A549 (cell line): Measurements from ENCODE around the gene RGS19. TPM values are rescaled to one million over a fixed set of nuclear protein-coding genes. Genes with fewer than 3 reads are reported as not detected.

Experiments used
- ATAC-seq, 2 experiments: fragments of 200-7000 bp in 1 of 2; fragments of >200 bp in 1 of 2; cut with Nextera tagmentation in 1 of 2; cut with Tn5 transposase in 1 of 2; 3 replicates each; pipeline versions ENCODE4 v1.8.0 to v1.9.1; 2018 to 2020; ENCODE audit warnings: mild to moderate bottlenecking in 1 of 2, moderate library complexity in 1 of 2
- CTCF ChIA-PET: fragments of 300-600 bp; sonication (Branson Sonifier 250); formaldehyde crosslinking; extraction: SDS; loops from one replicate; lab custom pipeline; 2021; ENCODE audit warnings: antibody characterized with exemption, inconsistent platforms; lab: Yijun Ruan, JAX
- POLR2A ChIA-PET: fragments of 350-600 bp; formaldehyde crosslinking; extraction: SDS; loops from one replicate; lab custom pipeline; 2021; ENCODE audit warnings: antibody characterized with exemption, inconsistent platforms; lab: Yijun Ruan, JAX
- DNase-seq, 2 experiments: peaks; one replicate each; pipeline versions ENCODE4 v3.0.0 to v3.0.0-alpha.2; 2011 to 2016; ENCODE audit warnings: low read depth in 1 of 2, low spot score in 1 of 2
- FAIRE-seq: peaks from 2 replicates; lab custom pipeline; 2011; peaks lifted over from hg19 to GRCh38; lab: Jason Lieb, UNC
- H3K27ac ChIP-seq, 2 experiments: fragments of >200 bp; sonication (Bioruptor Twin); formaldehyde crosslinking; 3 replicates each; pipeline ENCODE4 v1.5.1; 2016 to 2017
- H3K4me1 ChIP-seq: fragments of >200 bp; sonication (Bioruptor Twin); formaldehyde crosslinking; 3 replicates; pipeline ENCODE4 v1.6.1; 2016
- H3K4me2 ChIP-seq: fragments of >200 bp; sonication (Bioruptor Twin); formaldehyde crosslinking; 3 replicates; pipeline ENCODE4 v1.6.1; 2016
- H3K4me3 ChIP-seq: fragments of >200 bp; sonication (Bioruptor Twin); formaldehyde crosslinking; 3 replicates; pipeline ENCODE4 v1.5.1; 2016
- H3K9me3 ChIP-seq: fragments of >200 bp; sonication (Bioruptor Twin); formaldehyde crosslinking; 3 replicates; pipeline ENCODE4 v1.6.1; 2016
- ATOH8 ChIP-seq: fragments of 250-450 bp; sonication (Bioruptor Pico); IDR thresholded peaks from 2 replicates; pipeline ENCODE4 v1.5.0; 2020; ENCODE audit warnings: low read depth, mild to moderate bottlenecking, moderate library complexity
- CBX8 ChIP-seq: fragments of 200-600 bp; sonication (generic); IDR thresholded peaks from 2 replicates; pipeline ENCODE4 v1.6.1; 2016
- CHD4 ChIP-seq: fragments of 200-600 bp; sonication (generic); IDR thresholded peaks from 2 replicates; pipeline ENCODE4 v1.6.1; 2016; ENCODE audit warnings: antibody characterized with exemption, mild to moderate bottlenecking, borderline replicate concordance
- CTCF ChIP-seq: fragments of >200 bp; sonication (Bioruptor Twin); formaldehyde crosslinking; IDR thresholded peaks from 3 replicates; pipeline ENCODE4 v1.5.1; 2016
- E2F6 ChIP-seq: IDR thresholded peaks from 2 replicates; pipeline ENCODE4 v1.6.1; 2012; ENCODE audit warnings: low read depth, borderline replicate concordance
- EHF ChIP-seq: fragments of 250-450 bp; sonication (Bioruptor Pico); IDR thresholded peaks from 2 replicates; pipeline ENCODE4 v1.5.0; 2020; ENCODE audit warnings: mild to moderate bottlenecking
- HDAC2 ChIP-seq: fragments of 200-600 bp; sonication (generic); IDR thresholded peaks from 2 replicates; pipeline ENCODE4 v1.6.1; 2016
- HMGXB4 ChIP-seq: fragments of 250-450 bp; sonication (Bioruptor Pico); IDR thresholded peaks from 2 replicates; pipeline ENCODE4 v1.5.0; 2021; ENCODE audit warnings: mild to moderate bottlenecking, moderate library complexity, borderline replicate concordance
- HOXA7 ChIP-seq: fragments of 250-450 bp; sonication (Bioruptor Pico); IDR thresholded peaks from 2 replicates; pipeline ENCODE4 v1.5.0; 2020; ENCODE audit warnings: mild to moderate bottlenecking, moderate library complexity
- HOXB5 ChIP-seq: fragments of 250-450 bp; sonication (Bioruptor Pico); IDR thresholded peaks from 2 replicates; pipeline ENCODE4 v1.5.0; 2020; ENCODE audit warnings: mild to moderate bottlenecking, moderate library complexity
- KDM5A ChIP-seq: fragments of 200-600 bp; sonication (generic); IDR thresholded peaks from 2 replicates; pipeline ENCODE4 v1.6.1; 2016; ENCODE audit warnings: antibody characterized with exemption, mild to moderate bottlenecking
- MAFK ChIP-seq: fragments of 450-650 bp; IDR thresholded peaks from 2 replicates; pipeline ENCODE4 v1.6.1; 2014; ENCODE audit not compliant: partially characterized antibody
- MAX ChIP-seq: IDR thresholded peaks from 2 replicates; pipeline ENCODE4 v1.6.1; 2012
- MYC ChIP-seq: IDR thresholded peaks from 2 replicates; pipeline ENCODE4 v1.6.1; 2012; ENCODE audit warnings: mild to moderate bottlenecking, inconsistent platforms, low read length, improper control_type of control experiment, borderline replicate concordance
- NFE2L2 ChIP-seq: fragments of 150-350 bp; conservative IDR thresholded peaks from 2 replicates; pipeline ENCODE4 v1.6.1; 2014; ENCODE audit warnings: low read length
- NR3C1 ChIP-seq: fragments of >200 bp; sonication (Bioruptor Twin); formaldehyde crosslinking; IDR thresholded peaks from 3 replicates; pipeline ENCODE4 v1.6.1; 2017
- PHF8 ChIP-seq: fragments of 200-600 bp; sonication (generic); IDR thresholded peaks from 2 replicates; pipeline ENCODE4 v1.6.1; 2016; ENCODE audit warnings: low read depth, mild to moderate bottlenecking, antibody characterized with exemption, moderate library complexity, borderline replicate concordance
- RARB ChIP-seq: fragments of 250-450 bp; sonication (Bioruptor Pico); IDR thresholded peaks from 2 replicates; pipeline ENCODE4 v1.8.0; 2021; ENCODE audit warnings: mild to moderate bottlenecking, moderate library complexity
- RCOR1 ChIP-seq: fragments of 150-350 bp; IDR thresholded peaks from 2 replicates; pipeline ENCODE4 v1.6.1; 2014; ENCODE audit warnings: antibody characterized with exemption, low read length, low read depth
- REST ChIP-seq: fragments of 200-600 bp; sonication (generic); IDR thresholded peaks from 2 replicates; pipeline ENCODE4 v1.6.1; 2016; ENCODE audit warnings: antibody characterized with exemption, mild to moderate bottlenecking, moderate library complexity
- RNF2 ChIP-seq: fragments of 200-600 bp; sonication (generic); IDR thresholded peaks from 2 replicates; pipeline ENCODE4 v1.6.1; 2016; ENCODE audit warnings: low read depth, mild to moderate bottlenecking, antibody characterized with exemption, moderate library complexity, borderline replicate concordance
- SREBF2 ChIP-seq: fragments of 450-650 bp; IDR thresholded peaks from 2 replicates; pipeline ENCODE4 v1.6.1; 2014; ENCODE audit warnings: mild to moderate bottlenecking, moderate library complexity
- ZC3H11A ChIP-seq: fragments of 450-650 bp; IDR thresholded peaks from 2 replicates; pipeline ENCODE4 v1.6.1; 2014; ENCODE audit warnings: antibody characterized with exemption, mild to moderate bottlenecking
- ZFP36 ChIP-seq: fragments of 450-650 bp; IDR thresholded peaks from 2 replicates; pipeline ENCODE4 v1.6.1; 2014; ENCODE audit warnings: borderline replicate concordance; ENCODE audit not compliant: partially characterized antibody
- ZSCAN20 ChIP-seq: fragments of 250-450 bp; sonication (Bioruptor Pico); IDR thresholded peaks from 2 replicates; pipeline ENCODE4 v1.8.0; 2022; ENCODE audit warnings: mild to moderate bottlenecking, moderate library complexity
- WGBS: methylation state at CpG from one replicate; pipeline ENCODE4 v1.1.6; 2017; ENCODE audit errors: missing lambda C conversion rate; 5-methylcytosine and 5-hydroxymethylcytosine counted together
- polyA plus RNA-seq, 4 experiments: library from polyadenylated mRNA; depleted of rRNA in 3 of 4; stranded (reverse); fragments of >200 nt; fragmentation: RNase III in 1 of 4; extraction: RNeasy Plus Mini Kit Qiagen cat#74134 plus additional on column Dnase treatment in 1 of 4; gene quantifications; 2 replicates in 3 of 4; 3 replicates in 1 of 4; pipeline ENCODE4 v1.2.3, GENCODE V29; 2011 to 2017

RGS19 gene
- polyA plus RNA-seq, 2 of the 4 experiments (the other 2 are of a cell fraction) = 13.8 to 18.8 TPM

GRCh38 chr20:64067733-64068307, 11.5 kb downstream of the RGS19 start:
- no peak overlapping the region for H3K27ac ChIP-seq
- no peaks in the 10 kb centered on the region for H3K9me3 ChIP-seq
- WGBS = 81% methylated on average over 10 of the region's 12 CpGs
- FAIRE-seq (no peak), DNase-seq (no peak), ATAC-seq (no peak)
- no peak for TF ChIP-seq ZC3H11A
- TF ChIP-seq SREBF2 = no peak
- TF ChIP-seq EHF (CRISPR knock-in tag) = no peak
- TF ChIP-seq ZFP36 = no peak
- no peak for TF ChIP-seq NR3C1
- no peak for TF ChIP-seq MAFK
- no peak for TF ChIP-seq NFE2L2
- TF ChIP-seq HOXB5 (CRISPR knock-in tag) = no peak
- TF ChIP-seq RARB (CRISPR knock-in tag) = no peak
- TF ChIP-seq REST = no peak
- no peak for TF ChIP-seq RNF2
- no peak for TF ChIP-seq ZSCAN20 (CRISPR knock-in tag)
- no peak for TF ChIP-seq HMGXB4
- no peak for TF ChIP-seq PHF8
- no peak for TF ChIP-seq KDM5A
- no peak overlapping the region for H3K4me3 ChIP-seq
- ChIA-PET POLR2A (no interaction called here), CTCF (interaction anchor here (1.3 to 3.7 kb wide), 7 partner anchors 8 to 28 kb away, joined by 4 to 34 read pairs (median 15); partner anchors contain the start of genes OPRL1 and RGS19)
- no peak overlapping the region for H3K4me2 ChIP-seq
- peaks cover 36% of the 10 kb centered on the region for H3K4me1 ChIP-seq

GRCh38 chr20:64067005-64067632, 12.2 kb downstream of the RGS19 start:
- no peak for FAIRE-seq
- POLR2A ChIA-PET = no interaction called here
- TF ChIP-seq HOXA7 (CRISPR knock-in tag) (no peak), MAX (no peak), CHD4 (no peak), E2F6 (no peak), SREBF2 (no peak), ATOH8 (CRISPR knock-in tag) (no peak), RCOR1 (no peak), RARB (CRISPR knock-in tag) (no peak), MYC (no peak), ZSCAN20 (CRISPR knock-in tag) (no peak), CBX8 (no peak), HMGXB4 (no peak), CTCF (no peak), HDAC2 (no peak)

More at GRCh38 chr20:64067005-64067632, 12.2 kb downstream of the RGS19 start:
- peaks cover 40% of the 10 kb centered on the region for H3K4me1 ChIP-seq
- 68% methylated on average over 4 of the region's 6 CpGs for WGBS
- no peaks in the 10 kb centered on the region for H3K9me3 ChIP-seq
- no peak overlapping the region for H3K4me3 ChIP-seq
- ATAC-seq (no peak), DNase-seq (no peak)
- H3K4me2 ChIP-seq = no peak overlapping the region
- H3K27ac ChIP-seq = no peak overlapping the region
- CTCF ChIA-PET = interaction anchor here (1.1 to 2.5 kb wide), 6 partner anchors 9 to 31 kb away, joined by 4 to 12 read pairs (median 8); partner anchors contain the start of genes C20orf204 and RGS19
